Mammary epithelial cell (primary cell): ENCODE measurements around the gene RASGRF2.

ENCODE experiments used
- CTCF ChIP-seq, 2 donors: IDR thresholded peaks in 1 of 2; conservative IDR thresholded peaks in 1 of 2; 2 replicates each; pipeline ENCODE4 v1.5.1; 2011 to 2012; ENCODE audit warnings: inconsistent platforms in 2 of 2, low read length in 2 of 2, mild to moderate bottlenecking in 2 of 2, control low read depth in 1 of 2, low read depth in 1 of 2; ENCODE audit not compliant: insufficient read depth in 1 of 2; ENCODE audit errors: extremely low read depth in 1 of 2
- EZH2 ChIP-seq: IDR thresholded peaks from 2 replicates; pipeline ENCODE4 v1.6.1; 2012; ENCODE audit warnings: low read length, inconsistent platforms, borderline replicate concordance

- TF ChIP-seq EZH2 (no peak), CTCF (conservative IDR thresholded peaks at IDR 0.05 in 1 of 2, IDR thresholded peaks at IDR 0.05 in 1 of 2; ENCODE audit: extremely low read depth in 1 of 2, insufficient read depth in 1 of 2, low read depth in 1 of 2, low read length in 2 of 2) (no peak)
Observed at GRCh38 chr5:80958616-80959015, 1.5 kb upstream of the RASGRF2 start.
